IPS-15b (cell line): Measurements from ENCODE around the gene ARID1A.
"Not testable (repeated sequence)": the region's sequence is repeated elsewhere in the genome, so short reads cannot be mapped to it uniquely, and the experiment has no call there.

ENCODE experiments used
- H3K27me3 ChIP-seq: one replicate; pipeline ENCODE4 v1.6.1; 2013; ENCODE audit warnings: low read length; ENCODE audit not compliant: control insufficient read depth, insufficient read depth
- H3K36me3 ChIP-seq: one replicate; pipeline ENCODE4 v1.6.1; 2013; ENCODE audit warnings: low read length; ENCODE audit not compliant: control insufficient read depth, insufficient read depth
- H3K4me1 ChIP-seq: one replicate; pipeline ENCODE4 v1.6.1; 2013; ENCODE audit warnings: mild to moderate bottlenecking, low read length; ENCODE audit not compliant: control insufficient read depth, insufficient read depth
- H3K4me3 ChIP-seq: one replicate; pipeline ENCODE4 v1.5.1; 2013; ENCODE audit warnings: low read depth, low read length
- H3K9ac ChIP-seq: one replicate; pipeline ENCODE4 v1.6.1; 2013; ENCODE audit warnings: low read depth, mild to moderate bottlenecking, low read length
- H3K9me3 ChIP-seq: one replicate; pipeline ENCODE4 v1.6.1; 2013; ENCODE audit warnings: mild to moderate bottlenecking, low read length; ENCODE audit not compliant: control insufficient read depth, insufficient read depth

ARID1A gene

GRCh38 chr1:26799479-26800142, 103.8 kb downstream of the ARID1A start:
- Histone ChIP-seq H3K36me3 (peaks cover 4% of the 10 kb centered on the region), H3K4me3 (no peak overlapping the region), H3K9ac (no peak overlapping the region)

GRCh38 chr1:26803932-26804331, 108.1 kb downstream of the ARID1A start:
- not testable (repeated sequence) for H3K4me1 ChIP-seq, H3K36me3 ChIP-seq, H3K9ac ChIP-seq, H3K9me3 ChIP-seq, H3K4me3 ChIP-seq, H3K27me3 ChIP-seq

More at GRCh38 chr1:26799479-26800142, 103.8 kb downstream of the ARID1A start:
- Histone ChIP-seq H3K4me1 (peaks cover 6% of the 10 kb centered on the region), H3K9me3 (no peaks in the 10 kb centered on the region), H3K27me3 (no peaks in the 10 kb centered on the region)

GRCh38 chr1:26810105-26810504, 114.3 kb downstream of the ARID1A start:
- H3K27me3 ChIP-seq, H3K9me3 ChIP-seq, H3K9ac ChIP-seq, H3K4me1 ChIP-seq, H3K4me3 ChIP-seq, H3K36me3 ChIP-seq: not testable (repeated sequence)

- H3K9ac ChIP-seq, result no peak overlapping the region
- no peaks in the 10 kb centered on the region for H3K9me3 ChIP-seq
- H3K4me1 ChIP-seq, result no peaks in the 10 kb centered on the region
Observed at GRCh38 chr1:26811057-26811456, 115.2 kb downstream of the ARID1A start.

GRCh38 chr1:26811708-26812107, 115.9 kb downstream of the ARID1A start:
- Histone ChIP-seq H3K9me3 (no peaks in the 10 kb centered on the region), H3K4me1 (no peaks in the 10 kb centered on the region)

More at GRCh38 chr1:26811057-26811456, 115.2 kb downstream of the ARID1A start:
- Histone ChIP-seq H3K27me3 (no peaks in the 10 kb centered on the region), H3K36me3 (no peaks in the 10 kb centered on the region), H3K4me3 (no peak overlapping the region)

GRCh38 chr1:26814377-26814776, 118.6 kb downstream of the ARID1A start:
- no peaks in the 10 kb centered on the region for H3K9me3 ChIP-seq
- no peak overlapping the region for H3K4me3 ChIP-seq
- H3K4me1 ChIP-seq, result no peaks in the 10 kb centered on the region
- no peak overlapping the region for H3K9ac ChIP-seq
- no peaks in the 10 kb centered on the region for H3K27me3 ChIP-seq
- H3K36me3 ChIP-seq, result no peaks in the 10 kb centered on the region

More at GRCh38 chr1:26811708-26812107, 115.9 kb downstream of the ARID1A start:
- Histone ChIP-seq H3K27me3 (no peaks in the 10 kb centered on the region), H3K9ac (no peak overlapping the region), H3K36me3 (no peaks in the 10 kb centered on the region), H3K4me3 (no peak overlapping the region)

- H3K4me3 ChIP-seq, result no peak overlapping the region
Observed at GRCh38 chr1:26814893-26815292, 119.1 kb downstream of the ARID1A start.

GRCh38 chr1:26820784-26821269, 125.0 kb downstream of the ARID1A start:
- H3K9ac ChIP-seq, result no peak overlapping the region
- no peaks in the 10 kb centered on the region for H3K4me1 ChIP-seq
- H3K4me3 ChIP-seq, result no peak overlapping the region
- no peaks in the 10 kb centered on the region for H3K9me3 ChIP-seq
- H3K27me3 ChIP-seq, result no peaks in the 10 kb centered on the region
- no peaks in the 10 kb centered on the region for H3K36me3 ChIP-seq

More at GRCh38 chr1:26814893-26815292, 119.1 kb downstream of the ARID1A start:
- no peaks in the 10 kb centered on the region for H3K27me3 ChIP-seq
- H3K4me1 ChIP-seq, result no peaks in the 10 kb centered on the region
- no peaks in the 10 kb centered on the region for H3K9me3 ChIP-seq
- no peaks in the 10 kb centered on the region for H3K36me3 ChIP-seq
- H3K9ac ChIP-seq, result no peak overlapping the region

- no peaks in the 10 kb centered on the region for H3K9me3 ChIP-seq
- no peaks in the 10 kb centered on the region for H3K36me3 ChIP-seq
- H3K4me3 ChIP-seq, result no peak overlapping the region
- H3K9ac ChIP-seq, result no peak overlapping the region
- no peaks in the 10 kb centered on the region for H3K27me3 ChIP-seq
- no peaks in the 10 kb centered on the region for H3K4me1 ChIP-seq
Observed at GRCh38 chr1:26822737-26823395, 127.1 kb downstream of the ARID1A start.

GRCh38 chr1:26824731-26825130, 128.9 kb downstream of the ARID1A start:
- Histone ChIP-seq H3K4me3 (no peak overlapping the region), H3K36me3 (no peaks in the 10 kb centered on the region), H3K9ac (no peak overlapping the region), H3K9me3 (no peaks in the 10 kb centered on the region), H3K27me3 (no peaks in the 10 kb centered on the region), H3K4me1 (peaks cover 3% of the 10 kb centered on the region)

- Histone ChIP-seq H3K4me3 (peak within 1 kb of the TSS; percentile 52), H3K27me3 (no peaks in the 10 kb centered on the region), H3K9me3 (no peaks in the 10 kb centered on the region), H3K4me1 (peaks cover 3% of the 10 kb centered on the region), H3K36me3 (no peaks in the 10 kb centered on the region), H3K9ac (no peak within 1 kb of the TSS)
Observed at GRCh38 chr1:26826261-26827105, 130.7 kb downstream of the ARID1A start, which contains the start of gene ZDHHC18. TSS of gene ZDHHC18 (plus strand) at chr1:26826688. CDS start at chr1:26826805, 117 bp downstream.
